HT1080 (cell line): ENCODE results near the gene CRTC3. TPM values are rescaled to one million over a fixed set of nuclear protein-coding genes. Genes with fewer than 3 reads are reported as not detected.
"Not testable (repeated sequence)": the region's sequence is repeated elsewhere in the genome, so short reads cannot be mapped to it uniquely, and the experiment has no call there.

Source experiments
- DNase-seq: peaks from one replicate; pipeline ENCODE4 v3.0.0-alpha.2; 2015; ENCODE audit warnings: low read depth
- total RNA-seq: library from RNA; depleted of rRNA; stranded (reverse); fragments of >200 nt; shearing (Covaris generic); gene quantifications from 2 replicates; pipeline ENCODE4 v1.2.3, GENCODE V29; 2014

Gene CRTC3
- total RNA-seq, 1 experiment from 2014 or later, result 10.4 TPM

GRCh38 chr15:90648137-90649070, 118.7 kb downstream of the CRTC3 start:
- peak; percentile 54 for DNase-seq

GRCh38 chr15:90650117-90650955, 120.6 kb downstream of the CRTC3 start:
- DNase-seq, result peak; percentile 52

- DNase-seq, result no peak
Observed at GRCh38 chr15:90650956-90651689, 121.4 kb downstream of the CRTC3 start.

GRCh38 chr15:90654233-90655136, 124.8 kb downstream of the CRTC3 start:
- DNase-seq, result peak; percentile 42

- DNase-seq, result peak; percentile 56
Observed at GRCh38 chr15:90657520-90658172, 127.9 kb downstream of the CRTC3 start.

- no peak for DNase-seq
Observed at GRCh38 chr15:90659481-90659880, 129.8 kb downstream of the CRTC3 start.

- DNase-seq, result peak; percentile 84
Observed at GRCh38 chr15:90660195-90660998, 130.7 kb downstream of the CRTC3 start.

- not testable (repeated sequence) for DNase-seq
Observed at GRCh38 chr15:90660999-90661330, 131.2 kb downstream of the CRTC3 start.

GRCh38 chr15:90664081-90664461, 134.3 kb downstream of the CRTC3 start:
- not testable (repeated sequence) for DNase-seq

GRCh38 chr15:90664650-90665287, 135.0 kb downstream of the CRTC3 start:
- no peak for DNase-seq

GRCh38 chr15:90665288-90666134, 135.8 kb downstream of the CRTC3 start:
- no peak for DNase-seq

GRCh38 chr15:90666135-90666909, 136.6 kb downstream of the CRTC3 start:
- DNase-seq, result no peak

GRCh38 chr15:90667073-90667754, 137.5 kb downstream of the CRTC3 start:
- peak; percentile 49 for DNase-seq

- not testable (repeated sequence) for DNase-seq
Observed at GRCh38 chr15:90667755-90668345, 138.1 kb downstream of the CRTC3 start.

GRCh38 chr15:90670631-90671030, 140.9 kb downstream of the CRTC3 start:
- not testable (repeated sequence) for DNase-seq

- DNase-seq, result no peak
Observed at GRCh38 chr15:90671216-90671615, 141.5 kb downstream of the CRTC3 start.
